ENCODE data around the gene NTSR1. TPM values are rescaled to one million over a fixed set of nuclear protein-coding genes. Genes with fewer than 3 reads are reported as not detected.

NTSR1 gene
- total and polyA plus RNA-seq, 2 of the 8 experiments (the other 6 are each of a cell fraction or from before 2014, with no cell fraction given), result 0.53 to 0.89 TPM

- Histone ChIP-seq H2BK15ac (ENCODE audit: low read length) (no peak overlapping the region), H2AFZ (ENCODE audit: low read length) (no peak overlapping the region), H3K79me1 (ENCODE audit: low read depth, low read length) (peaks cover 6% of the 10 kb centered on the region; the same call in 1 of the 2 replicates), H4K20me1 (replicated peaks in 1 of 2; ENCODE audit: control insufficient read depth in 1 of 2, insufficient read depth in 2 of 2, low read length in 2 of 2) (peaks cover 2 to 20% of the 10 kb centered on the region in 2 experiments), H4K8ac (ENCODE audit: extremely low read depth, insufficient read depth, low read length) (no peak overlapping the region), H3K4me1 (replicated peaks in 1 of 4; ENCODE audit: control insufficient read depth in 3 of 4, insufficient read depth in 4 of 4, low read length in 3 of 4) (peaks cover 0 to 16% (median 9%) of the 10 kb centered on the region in 4 experiments; a peak in 6 of 7 replicates), H4K5ac (ENCODE audit: insufficient read length, low read depth, low read length) (no peak overlapping the region), H3K56ac (replicated peaks; ENCODE audit: insufficient read length, low read depth, low read length) (no peak overlapping the region), H2BK120ac (replicated peaks; ENCODE audit: low read depth, low read length) (no peak overlapping the region), H3K4me2 (ENCODE audit: insufficient read depth in 1 of 2, low read depth in 2 of 2, low read length in 2 of 2) (no peak overlapping the region), H2AK5ac (ENCODE audit: low read depth, low read length) (no peak overlapping the region), H3K4me3 (ENCODE audit: extremely low read depth in 1 of 4, insufficient read depth in 2 of 4, low read depth in 3 of 4, low read length in 4 of 4) (no peak overlapping the region), H3K14ac (ENCODE audit: insufficient read length) (no peak overlapping the region), H3K9ac (replicated peaks in 1 of 4; ENCODE audit: extremely low read depth in 1 of 4, low read depth in 3 of 4, low read length in 3 of 4) (no peak overlapping the region), H3K23me2 (ENCODE audit: low read depth, low read length) (peaks cover 10% of the 10 kb centered on the region; the same call in 1 of the 2 replicates), H3K27ac (ENCODE audit: low read depth, low read length) (no peak overlapping the region), H2BK5ac (ENCODE audit: low read depth, low read length) (no peak overlapping the region), H3K9me3 (ENCODE audit: insufficient read depth in 2 of 2, low read depth in 1 of 2, low read length in 1 of 2) (no peaks in the 10 kb centered on the region), H3K36me3 (ENCODE audit: control insufficient read depth in 2 of 4, insufficient read depth in 4 of 4, low read length in 3 of 4) (peaks cover 2 to 26% (median 9%) of the 10 kb centered on the region in 4 experiments; a peak in 4 of 8 replicates), H3K27me3 (replicated peaks in 1 of 4; ENCODE audit: control insufficient read depth in 3 of 4, extremely low read depth in 1 of 4, insufficient read depth in 3 of 4, low read length in 3 of 4) (peaks cover 0 to 8% (median 4%) of the 10 kb centered on the region in 4 experiments; a peak in 4 of 7 replicates), H2BK12ac (ENCODE audit: low read depth, low read length) (no peak overlapping the region), H3K79me2 (ENCODE audit: control insufficient read depth in 1 of 2, insufficient read depth in 2 of 2, low read length in 2 of 2) (no peaks in the 10 kb centered on the region), H2BK20ac (ENCODE audit: low read length) (no peak overlapping the region), H4K91ac (replicated peaks; ENCODE audit: insufficient read length, low read length) (no peak overlapping the region), H3K4ac (replicated peaks; ENCODE audit: insufficient read length, low read depth, low read length) (no peak overlapping the region), H3K18ac (ENCODE audit: extremely low read depth, low read length) (no peak overlapping the region), H3K23ac (ENCODE audit: insufficient read length) (no peak overlapping the region)
- ChIA-PET CTCF (ENCODE audit: partially characterized antibody) (interaction anchor here (1.0 to 2.1 kb wide), 2 partner anchors 45 to 47 kb away, joined by 3 to 5 read pairs; no protein-coding TSS in a partner anchor), POLR2A (ENCODE audit: partially characterized antibody) (interaction anchor here (1.1 to 2.7 kb wide), 3 partner anchors 14 to 16 kb away, joined by 3 to 14 read pairs (median 6); partner anchors contain the start of gene COL9A3)
- no peak for TF ChIP-seq GABPA (IDR thresholded peaks at IDR 0.05; ENCODE audit: borderline replicate concordance, insufficient read depth, low read length)
- TF ChIP-seq SIX5 (IDR thresholded peaks at IDR 0.05; ENCODE audit: low read depth, low read length), result no peak
- no peak for TF ChIP-seq SIRT6 (IDR thresholded peaks at IDR 0.05; ENCODE audit: low read length)
- TF ChIP-seq BRCA1 (IDR thresholded peaks at IDR 0.05; ENCODE audit: low read depth, low read length), result no peak
- TF ChIP-seq ATF2 (IDR thresholded peaks at IDR 0.05; ENCODE audit: low read length), result no peak
- no peak for TF ChIP-seq ZNF274 (IDR thresholded peaks at IDR 0.05; ENCODE audit: borderline replicate concordance, extremely low read depth, low read length)
- no peak for TF ChIP-seq CREB1 (IDR thresholded peaks at IDR 0.05)
- TF ChIP-seq MAFK (IDR thresholded peaks at IDR 0.05; ENCODE audit: low read depth, low read length), result no peak
- no peak for DNase-seq (ENCODE audit: low read depth in 1 of 2, low spot score in 2 of 2)
- no peak for FAIRE-seq
- 87% methylated on average over 15 of the region's 15 CpGs; no CpG with 5 or more reads in 1 of the 2 experiments for WGBS, 2 experiments (ENCODE audit: extremely low coverage in 1 of 2, insufficient coverage in 1 of 2, insufficient read length in 1 of 2, insufficient replicate concordance in 2 of 2, low coverage in 1 of 2, low lambda C conversion rate in 2 of 2, missing lambda C conversion rate in 1 of 2)
Observed at GRCh38 chr20:62801284-62802010, 92.8 kb downstream of the NTSR1 start.
